GM20000 (cell line): ENCODE data around the gene TFCP2L1.

Experiments used
- DNase-seq: peaks from one replicate; pipeline ENCODE4 v3.0.0; 2012; ENCODE audit warnings: low spot score
- TF ChIP-seq, protein P1 (sequence below): IDR thresholded peaks from 2 replicates; pipeline ENCODE4 v1.5.1; 2012; ENCODE audit warnings: mild to moderate bottlenecking, control low read depth; ENCODE audit errors: extremely low read depth, missing control alignments

TFCP2L1 gene

DNA sequence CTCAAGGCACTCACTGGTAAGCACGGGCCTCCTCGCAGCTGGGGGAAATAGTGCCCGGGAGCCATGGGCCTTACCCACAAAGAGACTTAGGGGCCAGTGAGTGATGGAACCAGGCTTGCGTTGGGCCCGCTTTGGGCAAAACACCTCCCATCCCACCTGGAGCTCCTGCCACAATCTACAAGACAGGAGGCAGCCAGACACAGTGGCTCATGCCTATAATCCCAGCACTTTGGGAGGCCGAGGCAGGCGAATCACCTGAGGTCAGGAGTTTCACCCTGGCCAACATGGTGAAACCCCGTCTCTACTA is 88.2 kb downstream of the TFCP2L1 start:
- no peak for DNase-seq
- TF ChIP-seq, protein P1, sequence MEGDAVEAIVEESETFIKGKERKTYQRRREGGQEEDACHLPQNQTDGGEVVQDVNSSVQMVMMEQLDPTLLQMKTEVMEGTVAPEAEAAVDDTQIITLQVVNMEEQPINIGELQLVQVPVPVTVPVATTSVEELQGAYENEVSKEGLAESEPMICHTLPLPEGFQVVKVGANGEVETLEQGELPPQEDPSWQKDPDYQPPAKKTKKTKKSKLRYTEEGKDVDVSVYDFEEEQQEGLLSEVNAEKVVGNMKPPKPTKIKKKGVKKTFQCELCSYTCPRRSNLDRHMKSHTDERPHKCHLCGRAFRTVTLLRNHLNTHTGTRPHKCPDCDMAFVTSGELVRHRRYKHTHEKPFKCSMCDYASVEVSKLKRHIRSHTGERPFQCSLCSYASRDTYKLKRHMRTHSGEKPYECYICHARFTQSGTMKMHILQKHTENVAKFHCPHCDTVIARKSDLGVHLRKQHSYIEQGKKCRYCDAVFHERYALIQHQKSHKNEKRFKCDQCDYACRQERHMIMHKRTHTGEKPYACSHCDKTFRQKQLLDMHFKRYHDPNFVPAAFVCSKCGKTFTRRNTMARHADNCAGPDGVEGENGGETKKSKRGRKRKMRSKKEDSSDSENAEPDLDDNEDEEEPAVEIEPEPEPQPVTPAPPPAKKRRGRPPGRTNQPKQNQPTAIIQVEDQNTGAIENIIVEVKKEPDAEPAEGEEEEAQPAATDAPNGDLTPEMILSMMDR, result no peak

GRCh38 chr2:121196132-121196848 is 88.7 kb downstream of the TFCP2L1 start:
- DNase-seq, result no peak
- TF ChIP-seq, protein P1, result no peak

DNA sequence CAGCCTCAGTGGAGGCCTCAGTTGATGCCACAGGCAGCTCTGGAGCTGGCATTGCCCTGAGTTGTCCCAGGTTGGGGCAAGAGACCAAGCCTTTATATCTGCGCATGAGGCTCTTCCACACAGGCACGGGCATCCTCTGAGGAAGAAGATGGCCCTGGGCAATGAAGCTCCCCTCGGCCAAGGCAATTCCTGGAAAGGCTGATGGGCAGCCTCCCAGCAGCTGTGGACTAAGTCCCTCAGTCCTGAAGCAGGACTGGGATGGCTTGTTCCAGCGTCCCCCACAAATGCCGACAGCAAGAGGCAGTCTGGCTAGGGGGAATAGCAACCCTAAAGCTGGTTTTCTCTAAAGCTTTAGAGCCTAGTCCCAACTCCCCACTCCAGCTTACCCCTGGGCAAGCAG is 90.0 kb downstream of the TFCP2L1 start:
- DNase-seq, result no peak
- TF ChIP-seq, protein P1, result no peak

- no peak for DNase-seq
Observed at GRCh38 chr2:121194626-121195025, 90.4 kb downstream of the TFCP2L1 start.

GRCh38 chr2:121193185-121193584 is 91.8 kb downstream of the TFCP2L1 start:
- no peak for DNase-seq
- TF ChIP-seq, protein P1, result no peak

More at GRCh38 chr2:121194626-121195025, 90.4 kb downstream of the TFCP2L1 start:
- TF ChIP-seq, protein P1, result no peak

DNA sequence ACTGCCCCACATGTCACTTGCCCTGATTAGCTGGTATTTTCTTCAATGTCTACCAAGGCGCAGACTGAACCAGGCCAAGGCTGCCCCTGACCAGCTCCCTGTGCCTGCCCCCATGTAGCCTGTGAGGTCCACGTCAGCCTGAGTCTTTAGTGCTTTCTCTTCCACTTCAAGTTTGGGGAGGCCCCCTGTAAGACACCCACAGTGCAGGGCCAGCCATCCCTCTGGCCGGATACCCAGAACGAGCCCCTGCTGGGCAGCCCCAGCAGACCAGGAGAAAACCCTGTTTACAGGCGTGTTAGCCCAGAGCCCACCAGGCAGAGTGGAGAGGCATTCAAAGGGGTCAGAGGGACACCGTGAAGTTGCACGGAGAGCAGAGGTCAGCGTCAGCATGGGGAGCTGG is 92.4 kb downstream of the TFCP2L1 start:
- DNase-seq, result no peak
- TF ChIP-seq, protein P1, result no peak

DNA sequence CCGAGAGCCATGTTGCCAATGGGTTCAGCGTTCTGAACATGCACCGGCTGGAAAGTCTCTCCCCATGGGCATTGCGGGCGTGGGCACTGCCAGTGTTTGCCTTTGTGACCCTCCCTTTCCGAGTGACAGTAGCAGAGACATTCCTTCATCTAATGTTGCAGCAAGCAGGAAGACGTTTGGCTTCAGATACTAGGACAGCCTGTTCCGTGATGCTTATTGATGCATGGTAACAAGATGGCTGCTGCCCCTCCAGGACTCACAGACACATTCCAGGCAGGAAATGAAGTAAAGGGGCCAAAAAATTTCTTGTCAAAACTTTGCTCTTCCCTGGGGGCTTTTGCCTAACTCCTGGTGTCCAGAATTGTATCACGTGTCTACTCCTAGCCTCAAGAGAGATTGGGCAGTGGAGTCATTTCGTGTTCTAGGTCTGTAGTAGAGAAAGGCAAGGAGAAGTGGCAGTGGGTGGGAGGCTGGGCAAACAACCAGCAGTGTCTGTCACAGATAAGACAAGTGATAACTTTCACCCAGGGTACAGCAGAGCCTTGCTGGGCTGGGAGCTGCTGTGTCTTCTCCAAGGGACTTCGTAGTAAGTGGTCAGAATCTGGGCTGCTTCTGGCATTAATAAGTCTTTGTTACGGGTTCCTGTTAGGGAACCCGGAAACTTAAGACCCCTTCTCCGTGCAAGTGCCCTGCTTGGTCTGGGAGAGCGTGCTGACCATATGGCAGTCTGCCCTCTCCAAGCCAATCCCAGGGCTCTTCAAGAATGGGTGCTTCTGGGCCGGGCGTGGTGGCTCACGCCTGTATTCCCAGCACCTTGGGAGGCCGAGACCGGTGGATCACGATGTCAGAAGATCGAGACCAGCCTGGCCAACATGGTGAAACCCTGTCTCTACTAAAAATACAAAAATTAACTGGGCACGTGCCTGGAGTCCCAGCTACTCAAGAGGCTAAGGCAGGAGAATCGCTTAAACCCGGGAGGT is 93.5 kb downstream of the TFCP2L1 start:
- DNase-seq, result no peak
- TF ChIP-seq, protein P1, result no peak
